Stimulated activated CD4-positive, alpha-beta T cell treated with anti-CD3 and anti-CD28 coated beads, Interleukin-2, amount 100 ng/mL, for 24 hours (primary cell): ENCODE measurements around the gene ACAD8.
"Not testable (repeated sequence)": the region's sequence is repeated elsewhere in the genome, so short reads cannot be mapped to it uniquely, and the experiment has no call there.

Experiments used
- DNase-seq, 2 donors: peaks; one replicate each; pipeline ENCODE4 v3.0.0-alpha.2; 2020

The ACAD8 gene

DNA sequence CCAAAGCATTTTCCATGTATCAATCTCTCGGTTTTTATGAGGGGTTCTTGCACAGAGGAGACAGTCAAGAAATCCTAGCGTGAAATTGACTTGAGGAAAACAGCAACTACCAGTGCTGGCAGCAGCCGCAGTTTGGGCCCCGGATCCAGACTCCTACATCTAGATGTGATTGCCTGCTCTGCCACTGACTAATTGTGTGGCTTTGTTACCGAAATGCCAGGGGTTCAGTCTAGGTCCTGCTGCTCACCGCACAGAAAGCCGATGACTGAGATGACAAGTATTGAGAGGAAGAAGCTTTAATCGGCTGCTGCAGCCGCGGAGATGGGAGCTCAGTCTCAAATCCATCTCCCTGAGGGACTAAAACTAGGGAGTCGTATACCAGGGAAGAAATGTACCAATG lies 14.6 kb downstream of the ACAD8 start:
- no peak for DNase-seq

DNA sequence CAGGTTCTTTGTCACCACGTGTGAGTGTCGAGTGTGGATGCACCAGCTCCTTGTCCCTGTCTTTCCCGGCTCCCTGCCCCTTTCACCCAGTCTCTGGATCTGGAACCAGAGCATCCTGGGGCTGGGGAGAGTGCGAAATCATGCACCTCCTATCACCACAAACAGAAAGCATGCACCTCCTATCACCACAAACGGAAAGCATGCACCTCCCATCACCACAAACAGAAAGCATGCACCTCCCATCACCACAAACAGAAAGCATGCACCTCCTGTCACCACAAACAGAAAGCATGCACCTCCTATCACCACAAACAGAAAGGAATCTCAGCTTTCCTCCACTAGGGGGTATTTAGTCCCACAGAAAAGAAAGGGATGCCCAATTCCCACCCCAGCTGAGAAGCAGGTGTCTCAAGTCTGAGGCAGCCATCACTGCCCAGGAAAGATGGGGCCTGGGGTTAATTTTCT lies 16.9 kb downstream of the ACAD8 start:
- no peak for DNase-seq

DNA sequence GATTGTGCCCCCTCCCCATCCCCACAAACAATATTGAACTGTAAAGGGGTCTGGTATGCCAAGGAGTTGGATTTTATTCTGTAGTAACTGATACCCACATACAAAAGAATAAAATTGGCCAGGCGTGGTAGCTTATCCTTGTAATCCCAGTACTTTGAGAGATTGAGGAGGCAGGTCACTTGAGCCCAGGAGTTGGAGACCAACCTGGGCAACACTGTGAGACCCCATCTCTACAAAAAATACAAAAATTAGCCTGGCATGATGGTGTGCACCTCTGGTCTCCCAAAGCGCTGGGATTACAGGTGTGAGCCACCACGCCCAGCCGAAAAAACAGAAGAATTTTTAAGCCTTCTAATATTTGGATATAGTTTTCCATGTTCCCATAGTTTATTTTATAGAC lies 18.6 kb downstream of the ACAD8 start:
- no peak for DNase-seq

DNA sequence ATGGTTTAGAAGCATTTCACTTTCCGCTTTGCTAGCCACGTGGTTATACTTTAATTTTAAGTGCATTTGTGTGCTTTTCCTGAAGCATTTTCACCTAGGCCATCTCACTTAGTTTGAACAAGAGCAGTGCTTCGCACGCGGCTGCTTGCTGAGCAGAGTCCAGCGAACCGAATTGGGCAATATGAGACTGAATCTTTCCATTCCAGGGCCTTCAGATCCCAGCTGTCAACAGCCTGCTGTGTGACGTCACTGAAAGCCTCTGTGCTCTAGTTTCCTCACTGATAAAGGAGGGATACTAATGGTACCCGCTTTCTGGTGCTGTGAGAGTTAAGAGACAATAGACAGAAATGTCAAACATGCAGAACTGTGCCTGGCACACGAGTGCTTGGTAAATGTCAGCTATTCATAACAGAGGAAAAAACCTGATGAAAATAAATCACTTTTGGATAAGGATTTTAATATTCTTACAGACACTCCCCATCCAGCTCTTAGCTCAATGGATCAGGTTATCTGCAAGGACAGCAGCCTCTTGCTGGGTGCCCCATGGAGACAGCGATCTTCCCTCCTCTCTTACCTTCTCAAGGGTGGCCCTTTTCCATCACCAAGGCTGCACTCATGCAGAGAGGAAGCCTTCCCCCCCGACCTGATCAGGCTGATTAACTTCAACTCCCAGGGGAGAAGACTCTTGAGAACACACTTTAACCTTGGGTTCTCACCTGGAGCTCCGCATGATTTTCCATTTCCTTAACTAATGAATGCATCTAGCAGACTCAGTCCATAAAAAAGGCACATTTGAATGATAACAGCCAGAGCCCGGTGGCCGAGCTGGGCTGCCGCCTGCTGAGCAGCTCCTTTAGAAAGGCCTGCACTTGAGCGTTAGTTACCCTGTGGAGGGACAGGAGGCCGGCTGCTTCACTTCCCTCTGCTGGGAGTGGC lies 19.3 kb downstream of the ACAD8 start:
- DNase-seq: no peak

DNA sequence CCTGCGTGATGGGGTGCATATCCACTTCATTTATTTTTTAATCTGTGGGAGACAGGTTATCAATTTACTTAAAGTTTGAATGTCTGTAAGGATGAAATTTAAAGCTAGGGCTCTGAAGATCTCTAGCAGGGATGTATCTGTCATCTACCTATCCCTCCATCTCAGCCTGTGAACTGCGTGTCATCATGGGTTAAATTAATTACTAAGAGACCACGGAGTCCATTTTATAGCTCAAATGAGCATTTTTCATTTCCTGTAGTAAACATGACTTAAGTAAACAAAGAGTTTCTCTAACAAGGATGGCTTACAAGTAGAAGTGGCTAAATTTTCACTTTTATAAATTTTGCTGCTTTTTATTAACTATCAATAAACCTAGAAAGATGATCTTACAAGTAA lies 19.9 kb downstream of the ACAD8 start:
- DNase-seq: no peak

DNA sequence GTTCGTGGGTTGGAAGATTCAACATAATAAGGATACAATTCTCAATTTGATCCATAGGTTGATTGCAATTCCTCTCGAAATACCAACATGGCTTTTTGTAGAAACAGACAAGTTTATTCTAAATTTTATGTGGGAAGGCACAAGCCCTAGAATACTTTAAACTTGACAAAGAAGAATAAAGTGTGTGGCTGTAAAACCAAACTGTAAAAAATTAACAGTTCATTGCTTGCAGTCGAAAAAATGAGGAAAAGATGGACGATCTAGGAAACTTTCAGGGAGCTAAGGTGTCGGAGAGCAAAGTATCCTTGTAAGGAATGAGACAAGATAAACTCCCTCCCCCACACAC lies 21.8 kb downstream of the ACAD8 start:
- no peak for DNase-seq

DNA sequence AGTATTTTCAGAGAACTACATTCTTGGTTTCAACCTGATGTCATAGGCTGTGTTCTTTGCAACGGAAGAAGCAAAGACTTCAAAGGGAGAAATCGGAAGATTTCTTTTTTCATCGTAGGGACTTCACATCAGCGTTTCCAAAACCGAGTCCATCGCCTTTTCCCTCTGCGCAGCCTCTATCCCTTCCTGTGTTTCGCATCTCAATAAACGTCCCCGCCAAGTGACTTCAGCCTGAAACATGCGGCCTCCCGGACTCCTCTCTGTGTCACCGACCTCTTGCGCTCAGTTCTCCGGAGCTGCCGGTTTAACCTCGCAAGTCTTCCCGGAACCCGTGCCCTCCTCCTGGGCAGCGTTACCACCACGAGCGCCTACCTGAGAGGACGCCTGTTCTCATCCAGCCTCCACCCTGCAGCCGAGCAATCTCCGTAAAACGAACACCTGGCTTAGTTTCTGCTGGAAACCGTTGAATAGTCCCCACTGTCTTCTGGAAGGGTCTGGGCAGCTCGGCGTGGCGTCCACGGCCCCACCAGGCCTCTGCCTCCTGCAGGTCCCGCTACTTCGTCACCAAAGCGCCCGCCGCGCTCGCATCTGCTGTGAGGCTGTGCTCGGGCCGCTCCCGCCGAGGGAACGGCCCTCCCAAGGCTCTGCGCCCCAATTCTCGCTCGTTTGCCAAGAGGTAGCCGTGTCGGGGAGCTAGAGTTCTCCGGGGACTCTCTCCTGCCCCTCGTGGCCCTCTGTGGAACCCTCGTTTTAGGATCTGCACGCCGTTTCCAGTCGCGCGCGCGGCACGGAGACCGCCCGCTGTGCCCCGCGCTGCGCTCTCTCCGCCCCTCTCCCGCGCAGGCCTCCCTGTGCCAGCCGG lies 22.4 kb downstream of the ACAD8 start, which contains the start of gene GLB1L3:
Gene GLB1L3, plus strand, starts transcription at position 846 of the 862 bp plus-strand sequence. CDS start 362 bp downstream, outside the sequence.
- DNase-seq: peak; percentile 81

DNA sequence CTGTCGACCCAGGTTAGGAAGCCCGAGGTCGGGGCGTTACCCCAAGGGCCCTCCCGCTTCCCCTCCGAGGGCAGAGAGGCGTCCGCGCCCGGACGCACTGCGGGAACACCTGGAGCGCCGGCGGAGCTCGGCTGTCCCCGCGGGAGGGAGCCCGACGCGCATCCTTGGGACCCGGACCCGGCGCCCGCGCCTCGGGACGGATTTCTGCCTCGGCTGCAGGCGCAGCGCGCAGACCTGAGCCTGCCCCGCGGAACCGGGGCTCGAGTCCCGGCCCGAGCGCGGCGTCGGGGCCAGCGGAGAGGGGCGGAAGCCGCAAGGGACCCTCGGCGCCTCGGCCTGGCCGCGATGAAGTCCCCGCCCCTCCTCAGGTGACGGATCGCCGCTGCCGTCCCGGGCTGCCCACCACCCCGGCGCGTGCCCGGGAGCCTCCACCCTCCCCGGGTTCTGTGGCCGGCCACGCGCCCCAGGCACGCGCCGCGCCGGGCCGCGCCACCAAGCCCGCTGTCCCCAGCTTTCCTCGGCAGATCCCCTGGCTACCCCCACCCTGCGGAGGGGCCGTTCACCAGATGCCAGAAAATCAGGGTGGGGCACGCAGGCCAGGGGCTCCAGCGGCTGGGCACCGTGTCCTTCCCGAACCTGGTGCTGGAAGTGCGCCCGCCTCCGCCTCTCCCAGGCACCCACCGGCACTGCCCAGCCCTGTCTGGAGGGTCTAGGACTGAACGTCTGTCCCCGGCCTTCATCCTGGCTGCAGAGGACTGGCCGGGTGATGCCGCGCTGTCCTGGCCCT lies 23.2 kb downstream of the ACAD8 start:
- DNase-seq: peak in 1 of 2 donors; percentile 42

DNA sequence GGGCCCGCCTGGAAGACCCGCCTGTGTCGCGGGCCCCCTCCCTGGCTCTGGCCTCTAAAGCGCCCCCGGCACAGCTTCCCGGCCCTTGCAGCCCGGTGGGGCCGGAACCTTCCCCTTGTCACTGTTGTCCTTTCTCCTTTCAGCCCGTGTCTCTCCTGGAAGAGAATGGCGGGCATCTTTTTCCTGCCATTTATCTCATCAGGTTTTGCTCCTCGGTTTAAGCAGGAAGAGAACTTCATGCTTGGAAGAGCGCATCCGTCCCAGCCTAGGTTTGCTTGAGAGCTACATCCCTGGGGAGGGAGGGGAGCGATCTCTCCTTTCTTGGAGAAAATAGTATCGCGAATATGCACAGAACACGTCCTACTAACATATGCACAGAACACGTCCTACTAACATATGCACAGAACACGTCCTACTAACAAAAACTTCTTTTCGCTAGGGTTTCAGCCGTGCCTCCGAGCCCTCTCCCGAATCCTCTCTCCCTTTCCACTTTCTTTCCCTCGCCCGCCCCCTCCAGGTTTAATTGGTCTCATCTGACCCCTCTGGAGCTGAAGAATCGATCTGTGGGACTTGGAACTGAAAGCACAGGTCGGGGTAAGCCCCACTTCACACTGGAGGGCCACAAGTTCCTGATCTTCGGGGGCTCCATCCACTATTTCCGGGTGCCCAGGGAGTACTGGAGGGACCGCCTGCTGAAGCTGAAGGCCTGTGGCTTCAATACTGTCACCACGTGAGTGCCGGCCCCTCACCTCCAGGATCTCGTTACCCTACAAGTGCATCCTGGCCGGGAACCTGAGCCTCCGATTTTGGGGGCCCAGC lies 24.0 kb downstream of the ACAD8 start:
- DNase-seq: no peak

DNA sequence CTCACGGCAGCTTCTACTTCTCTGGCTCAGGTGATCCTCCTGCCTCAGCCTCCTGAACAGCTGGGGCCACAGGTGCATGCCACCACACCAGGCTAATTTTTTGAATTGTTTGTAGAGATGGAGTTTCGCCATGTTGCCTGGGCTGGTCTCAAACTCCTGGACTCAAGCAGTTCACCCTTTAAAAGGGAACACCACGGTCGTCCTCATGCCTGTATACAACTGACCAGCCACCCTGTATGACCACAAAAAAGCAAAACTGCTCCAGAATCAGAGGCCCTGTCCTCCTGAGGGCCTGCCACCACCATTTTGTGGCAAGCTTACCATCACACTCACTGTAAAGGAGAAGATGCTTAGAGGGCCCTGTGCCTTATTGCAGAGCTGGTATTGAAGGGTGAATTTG lies 25.0 kb downstream of the ACAD8 start:
- no peak for DNase-seq

DNA sequence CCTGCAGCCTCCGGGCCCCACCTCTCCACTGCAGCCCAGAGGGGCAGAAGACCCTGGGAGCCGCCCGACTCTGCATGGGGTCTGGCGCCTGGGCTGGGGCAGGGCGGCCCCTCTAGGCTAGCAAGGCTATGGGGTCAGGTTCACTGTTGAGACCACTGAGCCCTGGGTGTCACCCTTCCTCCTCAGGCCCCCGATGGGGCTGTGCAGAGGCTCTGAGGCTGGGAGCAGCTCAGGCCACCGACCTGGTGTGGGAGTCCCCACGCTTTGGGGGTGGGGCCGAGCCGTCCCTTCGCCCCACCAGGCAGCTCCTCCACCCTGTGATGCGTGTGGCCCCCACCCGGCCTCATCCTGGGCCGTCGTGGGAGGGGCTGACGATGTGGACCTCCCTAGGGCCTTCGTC lies 28.3 kb downstream of the ACAD8 start:
- DNase-seq: not testable (repeated sequence)

DNA sequence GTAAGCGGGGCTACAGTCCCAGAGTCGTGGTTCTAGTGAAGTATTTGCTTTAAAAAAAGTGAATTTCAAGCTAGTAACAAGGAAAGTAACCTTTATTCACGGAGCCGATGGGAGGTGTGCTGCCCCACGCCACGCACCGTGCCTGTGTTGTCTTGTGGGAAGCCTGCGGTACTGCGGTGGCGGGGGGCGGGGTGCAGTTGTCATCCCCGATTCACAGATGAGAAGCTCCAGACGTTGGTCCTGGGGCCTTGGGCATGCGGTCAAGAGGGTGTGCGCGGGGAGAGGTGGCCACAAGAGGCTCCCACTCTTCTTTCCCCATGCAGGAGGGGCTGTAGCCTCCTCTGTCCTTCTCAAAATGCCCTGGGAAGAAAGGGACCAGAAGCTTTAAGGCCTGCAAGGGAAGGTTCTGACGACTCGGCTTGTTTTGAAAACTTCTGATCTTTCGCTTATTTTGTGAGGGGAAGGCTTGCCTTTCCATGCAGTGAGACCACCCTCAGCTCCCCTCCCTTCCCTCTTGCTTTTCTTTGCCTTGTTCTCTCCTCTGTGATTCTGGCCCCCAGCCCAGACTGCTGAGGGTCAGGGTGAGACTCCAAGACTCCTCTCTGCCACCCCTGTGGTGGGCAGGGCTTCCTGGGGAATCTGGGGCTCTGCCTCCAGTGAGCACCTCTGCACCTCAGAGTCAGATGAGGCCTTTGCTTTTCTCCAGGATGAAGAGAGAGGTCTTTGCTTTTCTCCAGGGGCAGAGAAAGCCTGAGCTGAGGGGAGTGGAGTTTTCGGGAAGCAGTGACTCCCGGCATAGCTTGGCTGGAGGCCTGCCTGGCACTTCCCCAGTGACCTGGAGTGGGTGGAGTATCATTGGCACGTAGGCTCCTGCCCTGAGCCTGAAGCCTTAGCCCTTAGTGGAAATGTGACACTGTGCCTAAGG lies 29.0 kb downstream of the ACAD8 start:
- no peak for DNase-seq

DNA sequence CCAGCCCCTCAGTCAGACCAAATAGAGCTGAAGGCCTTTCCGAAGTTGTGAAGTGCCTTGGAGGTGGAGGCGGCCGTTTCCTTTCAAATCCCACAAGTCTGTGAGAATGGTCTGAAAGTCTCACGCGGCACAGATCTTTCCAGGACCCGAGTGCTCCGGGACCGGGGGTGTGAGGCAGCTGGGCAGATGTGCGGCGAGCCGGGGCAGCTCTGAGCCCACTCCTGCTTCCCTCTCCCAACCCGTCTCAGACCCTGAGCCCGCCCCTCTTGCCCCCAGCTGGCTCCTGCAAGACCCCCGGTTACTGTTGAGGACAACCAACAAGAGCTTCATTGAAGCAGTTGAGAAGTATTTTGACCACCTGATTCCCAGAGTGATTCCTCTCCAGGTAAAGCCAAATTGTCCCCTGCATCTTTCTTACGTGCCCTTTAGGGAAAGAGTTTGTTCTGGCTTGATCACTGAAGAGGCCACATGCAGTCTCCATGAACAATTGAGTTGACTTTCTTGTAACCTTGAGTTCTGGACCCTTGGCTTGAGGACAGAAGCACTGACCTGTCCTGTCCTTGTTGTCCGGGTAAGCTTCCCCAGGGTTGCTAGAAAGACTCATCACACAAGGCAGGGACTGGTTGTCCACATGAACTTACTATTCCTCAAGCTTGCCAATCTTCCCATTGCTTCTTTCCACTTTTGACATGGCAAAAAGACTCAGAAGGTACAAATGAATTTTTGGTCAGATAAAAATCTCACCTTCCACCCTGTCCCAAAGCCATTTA lies 30.3 kb downstream of the ACAD8 start:
- DNase-seq: no peak

DNA sequence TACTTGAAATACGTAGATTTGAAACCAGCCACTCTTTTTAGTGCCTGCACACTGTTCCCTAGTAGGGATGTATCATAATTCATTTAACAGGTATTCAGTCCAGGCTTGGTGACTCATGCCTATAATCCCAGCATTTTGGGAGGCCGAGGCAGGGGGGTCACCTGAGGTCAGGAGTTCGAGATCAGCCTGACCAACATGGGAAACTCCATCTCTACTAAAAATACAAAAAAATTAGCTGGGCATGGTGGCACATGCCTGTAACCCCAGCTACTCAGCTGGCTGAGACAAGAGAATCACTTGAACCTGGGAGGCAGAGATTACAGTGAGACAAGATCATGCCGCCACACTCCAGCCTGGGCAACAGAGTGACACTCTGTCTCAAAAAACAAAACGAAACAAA lies 31.0 kb downstream of the ACAD8 start:
- DNase-seq: not testable (repeated sequence)

DNA sequence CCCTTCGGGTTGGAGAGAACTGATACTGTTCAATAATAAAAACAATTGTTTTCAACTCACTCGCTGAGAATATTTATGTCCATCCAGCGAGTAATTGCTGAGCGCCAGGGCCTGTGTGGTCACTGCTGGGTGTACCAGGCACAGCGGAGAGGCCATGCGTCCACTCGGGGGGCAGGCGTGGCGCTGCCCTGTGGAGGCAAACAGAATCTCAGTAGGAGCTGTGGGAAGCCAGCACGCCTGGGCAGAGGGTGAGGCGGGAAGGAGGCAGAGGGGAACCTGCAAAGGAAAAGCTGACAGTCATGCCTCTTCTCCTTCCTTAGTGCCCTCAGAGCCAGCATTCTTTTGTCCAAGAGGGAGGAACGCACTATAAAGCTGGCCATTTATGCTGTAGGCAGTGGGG lies 34.2 kb downstream of the ACAD8 start:
- DNase-seq: no peak

DNA sequence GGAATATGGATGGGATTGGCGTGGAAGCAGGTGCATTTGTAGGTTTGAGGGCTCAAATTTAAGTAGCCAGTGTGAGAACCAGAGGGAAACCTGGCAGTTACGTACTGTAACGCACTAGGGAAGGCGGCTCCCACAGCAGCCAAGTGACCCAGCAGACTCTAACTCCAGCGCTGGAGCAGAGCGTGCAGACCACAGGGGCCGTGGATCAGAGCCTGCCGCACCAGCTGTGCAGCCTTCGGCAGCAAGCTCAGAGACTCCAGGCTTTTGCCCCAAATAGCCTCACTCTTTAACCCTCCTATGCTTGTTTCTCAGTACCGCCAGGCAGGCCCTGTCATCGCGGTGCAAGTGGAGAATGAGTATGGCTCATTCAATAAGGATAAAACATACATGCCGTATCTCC lies 35.1 kb downstream of the ACAD8 start:
- DNase-seq: no peak

DNA sequence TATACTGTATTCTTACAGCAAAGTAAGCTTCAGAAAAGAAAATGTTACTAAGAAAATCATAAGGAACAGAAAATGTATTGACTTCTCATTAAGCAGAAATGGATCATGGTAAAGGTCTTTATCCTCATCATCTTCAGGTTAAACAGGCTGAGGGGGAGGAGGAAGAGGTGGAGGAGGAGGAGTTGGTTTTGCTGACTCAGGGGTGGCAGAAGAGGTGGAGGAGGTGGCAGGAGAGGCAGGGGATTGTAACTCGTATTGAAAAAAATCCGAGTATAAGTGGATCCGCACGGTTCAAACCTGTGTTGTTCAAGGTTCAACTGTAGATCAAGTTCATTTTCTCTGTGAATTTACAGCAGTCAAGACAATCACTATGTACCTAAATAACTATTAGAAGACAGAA lies 35.8 kb downstream of the ACAD8 start:
- DNase-seq: no peak

DNA sequence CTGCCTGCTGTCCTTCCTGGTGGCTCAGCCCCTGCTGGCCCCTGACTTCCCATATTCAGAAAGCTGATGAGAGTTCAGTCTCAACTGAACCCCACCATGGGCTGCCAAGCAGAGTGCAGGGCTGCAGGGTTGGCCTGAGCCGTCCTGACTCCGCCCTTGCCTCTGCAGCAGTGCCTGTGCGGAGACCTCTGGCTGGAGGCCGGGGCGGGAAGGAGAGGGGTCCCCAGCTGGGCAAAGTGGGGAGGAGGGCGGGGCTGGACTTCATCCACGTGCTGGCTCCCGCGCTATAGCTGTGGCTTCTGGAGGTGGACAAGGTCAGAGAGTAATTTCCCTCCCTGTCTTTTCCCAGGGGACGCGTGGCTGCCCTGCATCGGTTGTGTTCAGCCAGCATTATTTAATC lies 36.4 kb downstream of the ACAD8 start:
- no peak for DNase-seq

DNA sequence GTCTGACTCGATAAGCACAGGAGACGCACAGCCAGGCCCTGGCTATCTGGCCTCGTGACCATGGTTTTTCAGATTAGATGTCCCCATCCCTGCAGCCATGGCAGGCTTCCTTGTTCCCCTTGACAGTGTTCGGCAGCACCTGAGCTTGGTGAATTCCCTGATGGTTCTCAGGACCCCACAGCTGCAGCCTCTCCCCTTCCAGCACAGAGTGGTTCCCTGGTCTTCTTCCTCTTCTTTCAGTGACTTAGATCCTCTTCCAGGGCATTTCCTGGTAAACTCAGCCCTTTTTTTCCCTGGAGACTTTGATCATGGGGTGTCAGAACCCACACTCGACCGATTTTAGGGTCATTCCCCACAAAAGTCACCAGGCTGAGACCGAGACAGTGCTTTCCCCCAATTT lies 37.3 kb downstream of the ACAD8 start:
- no peak for DNase-seq

DNA sequence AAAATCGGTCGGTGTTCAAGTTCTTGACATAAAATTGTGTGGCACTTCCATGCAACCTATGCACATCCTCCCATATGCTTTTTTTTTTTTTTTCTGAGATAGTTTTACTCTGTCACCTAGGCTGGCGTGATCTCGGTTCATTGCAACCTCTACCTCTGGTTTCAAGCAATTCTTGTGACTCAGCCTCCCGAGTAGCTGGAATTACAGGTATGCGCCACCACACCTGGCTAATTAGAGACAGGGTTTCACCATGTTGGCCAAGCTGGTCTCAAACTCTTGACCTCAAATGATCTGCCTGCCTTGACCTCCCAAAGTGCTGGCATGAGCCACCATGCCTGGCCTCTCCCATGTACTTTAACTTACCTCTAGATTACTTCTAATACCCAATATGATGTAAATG lies 37.8 kb downstream of the ACAD8 start:
- DNase-seq: no peak
